Right renal cortex interstitium (tissue), 3 donors: Measurements from ENCODE around the gene GRPR. TPM values are rescaled to one million over a fixed set of nuclear protein-coding genes. Genes with fewer than 3 reads are reported as not detected.

ENCODE experiments used
- DNase-seq, 3 donors: peaks; one replicate each; pipeline ENCODE4 v3.0.0-alpha.2; 2013; ENCODE audit warnings: low read depth in 3 of 3, low spot score in 2 of 3
- polyA plus RNA-seq, 3 donors: library from polyadenylated mRNA; unstranded; fragments of 120-200 nt; gene quantifications; one replicate each; pipeline ENCODE4 v1.2.1, GENCODE V29; 2013; ENCODE audit not compliant: insufficient read length in 3 of 3

The GRPR gene
- polyA plus RNA-seq, result under 1 TPM; 0.21 to 0.34 (median 0.28) TPM

DNA sequence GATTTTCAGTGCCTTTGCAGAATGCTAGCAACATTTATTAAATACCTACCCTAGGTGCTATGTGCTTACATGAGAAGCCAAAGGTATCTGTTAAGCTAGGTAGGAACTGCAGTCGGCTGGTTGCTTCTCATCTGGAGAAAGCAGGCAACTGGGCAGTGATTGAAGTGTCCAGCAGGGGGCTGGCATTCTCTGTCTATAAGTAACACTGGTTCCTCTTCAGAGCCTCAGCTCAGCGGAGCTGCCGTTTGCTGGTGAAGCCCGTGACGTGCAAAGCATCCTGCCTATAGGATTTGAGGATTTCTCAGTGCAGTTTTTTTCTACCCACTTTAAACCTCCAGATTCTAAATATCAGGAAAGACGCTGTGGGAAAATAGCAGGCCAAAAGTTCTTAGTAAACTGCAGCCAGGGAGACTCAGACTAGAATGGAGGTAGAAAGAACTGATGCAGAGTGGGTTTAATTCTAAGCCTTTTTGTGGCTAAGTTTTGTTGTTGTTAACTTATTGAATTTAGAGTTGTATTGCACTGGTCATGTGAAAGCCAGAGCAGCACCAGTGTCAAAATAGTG is at the start of gene GRPR:
Gene GRPR, plus strand, starts transcription at position 344 of the 565 bp plus-strand sequence. CDS start 389 bp downstream, outside the sequence.
- peak; percentile 27 to 55 (median 34) for DNase-seq

- DNase-seq, result no peak
Measured at GRCh38 chrX:16075087-16075486, 48.3 kb upstream of the GRPR start.

GRCh38 chrX:16076834-16077233 is 46.5 kb upstream of the GRPR start:
- DNase-seq, result no peak

- DNase-seq, result no peak
Measured at GRCh38 chrX:16077811-16078210, 45.6 kb upstream of the GRPR start.

DNA sequence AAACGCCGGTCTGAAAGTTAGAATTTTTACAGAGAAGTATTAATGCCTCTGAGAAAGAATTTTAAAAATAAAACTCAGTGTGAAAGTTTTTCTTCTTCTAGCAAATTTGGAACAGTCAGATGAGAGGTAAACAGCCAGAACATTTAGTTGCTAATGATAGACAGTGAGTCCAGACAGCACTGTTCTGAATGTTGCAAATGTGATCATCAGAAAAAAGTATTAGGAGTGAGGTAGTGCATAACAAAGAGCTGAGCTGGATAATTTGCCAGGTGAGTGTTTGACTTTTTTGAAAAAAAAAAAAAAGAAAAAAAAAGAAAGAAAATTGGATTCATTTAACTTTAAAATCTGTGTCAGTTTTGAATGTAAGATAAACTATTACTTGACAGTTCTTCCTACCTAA is 42.0 kb upstream of the GRPR start:
- no peak for DNase-seq

DNA sequence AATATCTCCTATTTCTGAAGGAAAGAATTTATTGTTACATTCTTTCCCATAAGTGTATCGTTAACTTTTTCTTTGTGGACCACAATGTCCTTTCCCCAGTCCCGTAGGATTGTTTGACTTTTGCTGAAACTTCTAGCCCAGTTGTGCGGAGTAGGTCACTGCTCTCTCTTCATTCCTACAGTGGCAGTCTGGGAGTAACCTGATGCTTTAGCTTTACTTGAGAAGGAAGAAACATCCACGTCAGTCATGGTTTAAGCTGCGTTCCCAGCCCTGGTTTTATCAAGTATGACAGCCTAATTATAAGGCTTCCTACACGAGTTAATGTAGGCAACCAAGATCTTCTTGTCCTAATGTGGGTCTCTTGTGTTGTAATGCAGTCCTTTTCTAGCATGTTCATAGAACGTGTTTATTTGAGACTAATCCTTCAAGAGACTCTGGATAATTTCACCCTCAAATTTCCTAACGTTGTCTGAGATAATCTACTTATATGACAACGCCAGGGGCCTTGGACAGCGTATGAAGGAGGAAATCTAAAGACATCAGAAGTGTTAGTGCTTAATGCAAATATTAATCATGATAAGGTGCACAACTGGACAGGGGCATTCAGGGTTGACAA is 40.8 kb upstream of the GRPR start:
- no peak for DNase-seq

- no peak for DNase-seq
Measured at GRCh38 chrX:16087076-16087475, 36.3 kb upstream of the GRPR start.

- DNase-seq, result no peak
Measured at GRCh38 chrX:16089086-16089485, 34.3 kb upstream of the GRPR start.

GRCh38 chrX:16096141-16096540 is 27.2 kb upstream of the GRPR start:
- DNase-seq, result no peak

DNA sequence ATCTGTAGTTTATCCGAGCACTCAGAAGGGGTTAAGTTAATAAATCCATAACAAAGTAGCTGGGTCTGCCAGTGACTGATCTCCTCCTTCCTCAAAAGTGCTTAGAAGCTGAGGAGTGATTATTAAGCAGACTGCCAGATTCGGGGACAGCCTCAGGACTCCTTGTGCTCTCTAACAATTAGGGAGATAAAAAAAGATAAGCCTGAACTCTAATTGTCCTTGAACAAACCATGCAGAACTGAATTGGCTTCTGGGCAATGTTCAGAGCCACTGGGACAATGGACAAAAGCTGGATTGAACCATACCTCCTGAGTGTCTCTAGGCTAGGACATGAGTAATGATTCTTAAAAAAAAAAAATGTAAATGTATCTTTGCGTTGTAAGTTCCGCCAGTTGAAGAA is 22.7 kb upstream of the GRPR start:
- no peak for DNase-seq

DNA sequence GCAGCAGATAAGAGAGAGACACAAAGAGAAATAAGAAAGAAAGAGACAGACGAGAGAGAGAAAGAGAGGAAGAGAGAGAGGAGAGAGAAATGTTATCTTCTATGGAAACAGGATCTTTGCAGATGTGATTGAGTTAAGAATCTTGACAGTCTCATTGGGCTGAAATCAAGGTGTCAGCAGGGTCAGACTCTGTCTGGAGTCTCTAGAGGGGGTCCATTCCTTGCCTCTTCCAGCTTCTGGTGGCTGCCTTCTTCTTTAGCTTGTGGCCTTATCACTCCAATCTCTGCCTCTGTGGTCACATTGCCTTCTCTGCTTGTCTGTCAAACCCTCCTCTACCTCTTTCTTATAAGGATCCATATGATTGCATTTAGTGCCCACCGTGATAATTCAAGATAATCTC is 21.8 kb upstream of the GRPR start:
- DNase-seq, result no peak

- DNase-seq, result no peak
Measured at GRCh38 chrX:16103625-16104024, 19.7 kb upstream of the GRPR start.

DNA sequence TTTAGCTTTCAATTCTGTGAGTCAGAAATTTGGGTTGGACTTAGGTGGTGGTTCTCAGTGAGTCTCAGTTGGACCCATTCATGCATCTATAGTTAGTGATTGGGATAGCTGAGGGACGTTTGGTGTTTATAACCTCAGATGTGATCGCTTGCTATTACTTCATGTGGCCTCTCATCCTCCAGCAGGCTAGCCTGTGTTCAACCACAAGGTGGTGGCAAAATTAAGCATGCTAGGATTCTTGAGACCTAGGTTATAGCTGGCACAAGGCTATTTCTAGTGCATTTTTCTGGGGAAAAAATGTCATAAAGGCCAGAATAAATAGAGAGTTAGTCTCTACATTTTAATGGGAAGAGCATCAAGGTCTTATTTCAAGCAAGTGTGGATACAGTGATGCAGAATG is 10.9 kb upstream of the GRPR start:
- no peak for DNase-seq

- no peak for DNase-seq
Measured at GRCh38 chrX:16113978-16114565, 9.3 kb upstream of the GRPR start.

DNA sequence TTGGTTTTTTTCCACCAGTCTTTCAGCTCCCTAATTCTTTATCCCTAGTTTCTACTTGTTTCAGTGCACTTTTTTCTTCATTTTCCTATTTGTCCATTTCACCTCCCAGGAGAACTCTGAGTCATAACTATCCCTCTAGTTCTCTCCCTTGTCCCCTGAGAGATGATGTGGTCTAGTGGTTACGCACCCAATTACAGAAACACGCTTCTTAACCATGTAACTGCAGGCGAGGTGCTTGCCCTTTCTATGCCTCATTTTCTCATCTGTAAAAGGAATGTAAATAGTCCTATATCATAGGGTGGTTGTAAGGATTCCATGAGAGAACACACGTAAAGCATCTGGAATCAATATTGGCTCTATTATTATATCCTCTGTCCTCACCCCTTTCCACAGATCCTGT is 8.8 kb upstream of the GRPR start:
- DNase-seq, result no peak

GRCh38 chrX:16119353-16120220 is 3.8 kb upstream of the GRPR start:
- DNase-seq, result no peak

DNA sequence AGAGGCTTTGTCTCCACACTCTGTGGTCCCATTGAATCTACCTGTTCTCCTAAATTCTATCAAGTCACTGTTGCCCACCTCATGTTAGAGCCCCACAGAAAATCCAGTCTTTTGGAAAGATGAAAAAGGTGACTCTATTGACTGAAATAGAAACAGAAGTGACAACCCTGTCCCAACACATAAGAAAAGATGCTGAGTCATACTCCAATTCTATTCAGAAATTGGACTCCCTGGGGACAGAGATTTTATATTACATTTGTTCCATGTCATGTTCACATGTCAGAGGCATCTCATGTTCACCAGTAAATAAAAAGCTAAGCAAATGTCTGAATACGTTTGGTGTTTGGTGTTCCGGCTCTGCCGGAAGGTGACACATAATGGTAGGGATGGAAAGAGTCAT is 2.9 kb upstream of the GRPR start:
- DNase-seq, result no peak

DNA sequence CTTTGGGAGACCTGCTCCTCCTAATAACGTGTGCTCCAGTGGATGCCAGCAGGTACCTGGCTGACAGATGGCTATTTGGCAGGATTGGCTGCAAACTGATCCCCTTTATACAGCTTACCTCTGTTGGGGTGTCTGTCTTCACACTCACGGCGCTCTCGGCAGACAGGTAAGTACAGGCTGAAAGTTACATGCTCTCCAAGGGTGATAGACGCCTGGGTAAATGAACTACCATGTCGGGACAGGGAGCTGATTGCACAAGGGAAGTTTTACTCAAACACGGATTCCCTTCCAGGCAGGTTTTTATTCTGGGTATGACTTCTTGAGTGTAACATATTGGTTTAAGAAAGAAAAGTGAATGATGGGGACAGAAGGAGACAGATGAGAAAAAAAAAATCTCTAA is 836 bp downstream of the GRPR start:
- DNase-seq, result no peak

DNA sequence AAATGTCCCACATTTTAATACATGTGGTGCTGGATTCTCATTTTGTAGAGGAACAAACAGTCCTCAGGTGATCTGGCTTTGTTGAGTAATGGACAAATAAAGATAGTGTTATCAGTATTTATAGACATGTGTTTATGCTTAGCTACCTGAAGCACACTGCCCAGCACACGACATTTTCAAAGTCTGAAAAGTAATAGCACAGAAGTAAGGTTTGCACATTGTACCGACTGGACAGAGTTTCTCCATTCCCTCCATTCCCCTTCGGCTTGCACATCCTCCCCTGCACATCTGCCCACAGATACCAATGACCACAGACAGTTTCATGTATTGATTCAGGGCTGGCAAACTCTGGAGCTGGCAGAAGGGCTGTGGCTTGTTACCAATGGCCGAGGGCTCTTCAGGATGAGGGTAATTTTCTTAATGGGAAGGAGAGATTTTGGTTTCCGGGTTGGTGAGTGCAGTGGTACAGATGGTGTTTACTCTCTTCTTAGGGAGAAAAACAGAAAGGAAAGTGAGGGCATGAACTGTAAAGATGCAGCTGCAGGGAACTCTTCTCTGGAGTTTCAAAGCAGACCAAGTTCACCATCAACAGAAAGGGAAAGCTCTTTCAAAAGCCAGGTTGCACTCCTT is 2.3 kb downstream of the GRPR start:
- no peak for DNase-seq

DNA sequence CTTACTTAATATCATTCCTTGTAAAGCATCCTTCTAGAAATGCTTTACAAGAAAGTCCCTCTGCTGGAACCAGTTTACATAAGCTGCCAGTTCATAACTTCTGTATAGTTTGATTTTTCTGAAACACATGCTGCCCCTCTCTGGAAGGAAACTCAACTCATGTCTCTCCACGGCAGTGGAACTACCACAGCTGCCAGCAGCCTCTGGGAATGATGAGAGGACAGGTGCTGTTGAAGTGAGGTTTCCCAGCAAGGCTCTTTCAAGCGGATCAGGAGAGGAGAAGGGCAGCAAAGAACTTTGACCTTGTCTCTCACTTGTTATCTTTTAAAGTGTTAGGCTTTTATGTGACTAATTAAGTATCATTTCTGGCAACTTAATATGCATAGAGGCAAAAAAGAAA is 7.3 kb downstream of the GRPR start:
- DNase-seq, result no peak

GRCh38 chrX:16134936-16135335 is 11.6 kb downstream of the GRPR start:
- DNase-seq, result no peak
